Endothelial cell of umbilical vein (primary cell): ENCODE results near the gene SYNE3. TPM values are rescaled to one million over a fixed set of nuclear protein-coding genes. Genes with fewer than 3 reads are reported as not detected.

Experiments
- BruUV-seq: library from RNA; stranded (reverse); fragments of 400-500 nt; replicated peaks from 2 replicates; lab custom pipeline; 2021; lab: Mats Ljungman, UMichigan
- CTCF ChIA-PET: fragments of 300-600, 350-600 bp; sonication (Branson Sonifier 250); formaldehyde crosslinking; loops from one replicate; lab custom pipeline; 2021; ENCODE audit warnings: antibody characterized with exemption, inconsistent platforms; lab: Charles Lee
- POLR2A ChIA-PET: fragments of 300-600, 350-600 bp; sonication (Branson Sonifier 250); formaldehyde crosslinking; loops from one replicate; lab custom pipeline; 2021; ENCODE audit warnings: antibody characterized with exemption, inconsistent platforms; lab: Charles Lee
- DNase-seq: peaks from one replicate; pipeline ENCODE4 v3.0.0-alpha.2; 2011; ENCODE audit warnings: low read depth, low spot score
- FAIRE-seq: peaks from 2 replicates; lab custom pipeline; 2011; peaks lifted over from hg19 to GRCh38; lab: Jason Lieb, UNC
- H2AFZ ChIP-seq: 2 replicates; pipeline ENCODE4 v1.6.0; 2012; ENCODE audit warnings: low read depth, low read length, control low read depth, inconsistent platforms
- H3K27ac ChIP-seq: 2 replicates; pipeline ENCODE4 v1.5.1; 2011; ENCODE audit warnings: low read depth, mild to moderate bottlenecking, control low read depth, low read length, moderate library complexity; ENCODE audit not compliant: insufficient read depth
- H3K27me3 ChIP-seq, 2 experiments: 2 replicates each; pipeline versions ENCODE4 v1.6.0 to v1.6.1; 2011; ENCODE audit warnings: low read length in 2 of 2, mixed read lengths in 1 of 2; ENCODE audit not compliant: control insufficient read depth in 2 of 2, insufficient read depth in 2 of 2
- H3K36me3 ChIP-seq, 2 experiments: 2 replicates in 1 of 2; 3 replicates in 1 of 2; pipeline ENCODE4 v1.5.1; 2011; ENCODE audit warnings: low read length in 2 of 2, mild to moderate bottlenecking in 1 of 2, moderate library complexity in 1 of 2; ENCODE audit not compliant: control insufficient read depth in 2 of 2, insufficient read depth in 2 of 2; ENCODE audit errors: extremely low read depth in 1 of 2
- H3K4me1 ChIP-seq: 3 replicates; pipeline ENCODE4 v1.5.1; 2011; ENCODE audit warnings: mild to moderate bottlenecking, low read length; ENCODE audit not compliant: control insufficient read depth, insufficient read depth; ENCODE audit errors: extremely low read depth
- H3K4me2 ChIP-seq: 2 replicates; pipeline ENCODE4 v1.6.1; 2011; ENCODE audit warnings: low read length, control low read depth, mixed read lengths; ENCODE audit not compliant: insufficient read depth
- H3K4me3 ChIP-seq, 3 experiments: fragments of 200-600 bp in 1 of 3; sonication (generic), shearing (Covaris generic) in 1 of 3; replicated peaks in 1 of 3; 2 replicates each; pipeline ENCODE4 v1.5.1; 2011 to 2016; ENCODE audit warnings: control low read depth in 3 of 3, low read length in 3 of 3, mild to moderate bottlenecking in 2 of 3, inconsistent platforms in 1 of 3, low read depth in 1 of 3, moderate library complexity in 1 of 3; ENCODE audit not compliant: insufficient read depth in 1 of 3
- H3K79me2 ChIP-seq: 2 replicates; pipeline ENCODE4 v1.6.0; 2012; ENCODE audit warnings: low read length, inconsistent platforms; ENCODE audit not compliant: control insufficient read depth, insufficient read depth
- H3K9ac ChIP-seq: replicated peaks from 2 replicates; pipeline ENCODE3; 2011; ENCODE audit warnings: low read length, control low read depth; ENCODE audit not compliant: insufficient read depth; ENCODE audit errors: extremely low read depth
- H3K9me1 ChIP-seq: replicated peaks from 3 replicates; pipeline ENCODE4 v1.6.0; 2011; ENCODE audit warnings: mild to moderate bottlenecking, low read length; ENCODE audit not compliant: control insufficient read depth, insufficient read depth; ENCODE audit errors: extremely low read depth
- H3K9me3 ChIP-seq: replicated peaks from 2 replicates; pipeline ENCODE4 v1.5.1; 2012; ENCODE audit warnings: low read length, inconsistent platforms; ENCODE audit not compliant: control insufficient read depth, insufficient read depth
- H4K20me1 ChIP-seq: replicated peaks from 2 replicates; pipeline ENCODE3; 2011; ENCODE audit warnings: mild to moderate bottlenecking, low read length; ENCODE audit not compliant: control insufficient read depth, insufficient read depth; ENCODE audit errors: extremely low read depth
- CTCF ChIP-seq, 2 donors: IDR thresholded peaks; 1 replicate in 1 of 2; 2 replicates in 1 of 2; pipeline ENCODE4 v1.5.1; 2011; ENCODE audit warnings: low read length in 2 of 2, mild to moderate bottlenecking in 2 of 2, moderate library complexity in 2 of 2, control low read depth in 1 of 2, inconsistent platforms in 1 of 2, low read depth in 1 of 2; ENCODE audit not compliant: insufficient read depth in 1 of 2; ENCODE audit errors: extremely low read depth in 1 of 2
- EZH2 ChIP-seq: IDR thresholded peaks from 2 replicates; pipeline ENCODE4 v1.6.1; 2012; ENCODE audit warnings: borderline replicate concordance, low read depth, mild to moderate bottlenecking, moderate library complexity, low read length, inconsistent platforms; ENCODE audit not compliant: severe bottlenecking
- FOS ChIP-seq: IDR thresholded peaks from 2 replicates; pipeline ENCODE4 v1.6.1; 2011; ENCODE audit warnings: mild to moderate bottlenecking, low read length, moderate library complexity, borderline replicate concordance; ENCODE audit not compliant: insufficient read depth
- GATA2 ChIP-seq: IDR thresholded peaks from 2 replicates; pipeline ENCODE4 v1.7.0; 2011; ENCODE audit warnings: low read depth, mild to moderate bottlenecking, moderate library complexity, mixed read lengths, low read length; ENCODE audit not compliant: insufficient read length, insufficient read depth
- JUN ChIP-seq: IDR thresholded peaks from 2 replicates; pipeline ENCODE4 v1.6.1; 2011; ENCODE audit warnings: borderline replicate concordance, low read depth; ENCODE audit not compliant: insufficient read length, insufficient read depth
- MAX ChIP-seq: IDR thresholded peaks from 2 replicates; pipeline ENCODE4 v1.6.1; 2011; ENCODE audit not compliant: insufficient read depth, insufficient read length
- MYC ChIP-seq: IDR thresholded peaks from one replicate; pipeline ENCODE4 v1.6.1; 2011; ENCODE audit warnings: mild to moderate bottlenecking, low read depth, low read length
- POLR2A ChIP-seq: IDR thresholded peaks from 2 replicates; pipeline ENCODE4 v1.6.1; 2012; ENCODE audit warnings: low read depth, mild to moderate bottlenecking, control low read depth, low read length
- POLR2AphosphoS5 ChIP-seq: IDR thresholded peaks from 2 replicates; pipeline ENCODE4 v1.6.1; 2012; ENCODE audit warnings: low read depth, mild to moderate bottlenecking, control low read depth, low read length, moderate library complexity; ENCODE audit not compliant: insufficient read depth
- dilution Hi-C: fragments of 300-500 bp; cut with MboI; formaldehyde crosslinking; loops from one replicate; pipeline ENCODE4 v1.15.0; 2019; ENCODE audit warnings: low sequenced_read_pairs; ENCODE audit not compliant: extremely low pct_ligation_motif_present
- intact Hi-C: fragments of 100-400 bp; cut with micrococcal nuclease; formaldehyde crosslinking; loops from one replicate; pipeline ENCODE4 v1.10.0; 2022
- polyA plus RNA-seq, 4 experiments: library from polyadenylated mRNA; depleted of rRNA in 3 of 4; stranded (reverse) in 3 of 4; unstranded in 1 of 4; fragments of >200 nt; gene quantifications; 2 replicates each; pipeline versions ENCODE4 v1.2.1 to v1.2.3, GENCODE V29; 2011 to 2012; ENCODE audit warnings: missing spikeins in 1 of 4
- total RNA-seq: library from RNA; stranded (reverse); gene quantifications from 2 replicates; pipeline ENCODE4 v1.2.3, GENCODE V29; 2021

Gene SYNE3
- total and polyA plus RNA-seq, 2 donors (not counting 3 experiments of a cell fraction or from before 2014, with no cell fraction given): 3.0 to 18.8 TPM

- POLR2A ChIA-PET: interaction anchor here (1.2 to 1.6 kb wide), 2 partner anchors 13 to 65 kb away, joined by 3 to 6 read pairs; partner anchors contain the start of gene GLRX5
- no peak overlapping the region for H3K9ac ChIP-seq
- dilution Hi-C loops: no loop called here
- peaks cover 6% of the 10 kb centered on the region for H3K79me2 ChIP-seq
- H2AFZ ChIP-seq: no peak overlapping the region
- FAIRE-seq: peak; percentile 12
- H3K4me3 ChIP-seq: no peak overlapping the region
- CTCF ChIA-PET: interaction anchor here (0.8 to 4.2 kb wide), 8 partner anchors 10 to 121 kb away, joined by 3 to 19 read pairs (median 6); no protein-coding TSS in a partner anchor
- TF ChIP-seq JUN (no peak), FOS (no peak), MAX (no peak), POLR2A (no peak), GATA2 (no peak), EZH2 (no peak), CTCF (IDR thresholded peaks at IDR 0.05; ENCODE audit: extremely low read depth in 1 of 2, insufficient read depth in 1 of 2, low read depth in 1 of 2, low read length in 2 of 2) (no peak), MYC (no peak), POLR2AphosphoS5 (no peak)
- no peaks in the 10 kb centered on the region for H3K9me1 ChIP-seq
- no peaks in the 10 kb centered on the region for H3K27me3 ChIP-seq
- peak overlapping the region; percentile 61 for H3K4me2 ChIP-seq
- H3K27ac ChIP-seq: peak overlapping the region; percentile 72
- peaks cover 40% of the 10 kb centered on the region for H3K4me1 ChIP-seq
- intact Hi-C loops: no loop called here
- BruUV-seq: no TSS peak
- no peaks in the 10 kb centered on the region for H3K9me3 ChIP-seq
- no peaks in the 10 kb centered on the region for H4K20me1 ChIP-seq
- DNase-seq: peak; percentile 20
- no peaks in the 10 kb centered on the region for H3K36me3 ChIP-seq
Observed at GRCh38 chr14:95548328-95548929, 32.0 kb upstream of the SYNE3 start.
